BLaER1 treated with 17β-estradiol and CSF1 and Interleukin-3, amounts not matched to agents 10 nM and 100 nM (cell line): ENCODE measurements around the gene TLNRD1.
A peak's percentile ranks its signal among the peaks of the same experiment; 100 is the strongest.

Source experiments
- H3K27ac ChIP-seq, 11 experiments: shearing (Covaris generic); formaldehyde crosslinking; 2 replicates each; pipeline ENCODE4 v1.8.1; 2022
- H3K27me3 ChIP-seq, 11 experiments: shearing (Covaris generic); formaldehyde crosslinking; 2 replicates each; pipeline ENCODE4 v1.8.1; 2022
- H3K36me3 ChIP-seq, 11 experiments: shearing (Covaris generic); formaldehyde crosslinking; 2 replicates each; pipeline ENCODE4 v1.8.1; 2022
- H3K4me1 ChIP-seq, 10 experiments: shearing (Covaris generic); formaldehyde crosslinking; 2 replicates each; pipeline ENCODE4 v1.8.1; 2022
- H3K4me2 ChIP-seq, 11 experiments: shearing (Covaris generic); formaldehyde crosslinking; 2 replicates each; pipeline ENCODE4 v1.8.1; 2022
- H3K4me3 ChIP-seq, 10 experiments: shearing (Covaris generic); formaldehyde crosslinking; 2 replicates each; pipeline ENCODE4 v1.8.1; 2022
- H3K9ac ChIP-seq, 11 experiments: shearing (Covaris generic); formaldehyde crosslinking; 2 replicates each; pipeline ENCODE4 v1.8.1; 2022
- H3K9me3 ChIP-seq, 11 experiments: shearing (Covaris generic); formaldehyde crosslinking; replicated peaks in 1 of 11; 2 replicates each; pipeline ENCODE4 v1.8.1; 2022
- H4K20me1 ChIP-seq, 11 experiments: shearing (Covaris generic); formaldehyde crosslinking; 2 replicates each; pipeline ENCODE4 v1.8.1; 2022
- Cebpa-rat ChIP-seq, 11 experiments: shearing (Covaris generic); IDR thresholded peaks; 2 replicates each; pipeline ENCODE4 v1.8.1; 2022

The TLNRD1 gene

DNA sequence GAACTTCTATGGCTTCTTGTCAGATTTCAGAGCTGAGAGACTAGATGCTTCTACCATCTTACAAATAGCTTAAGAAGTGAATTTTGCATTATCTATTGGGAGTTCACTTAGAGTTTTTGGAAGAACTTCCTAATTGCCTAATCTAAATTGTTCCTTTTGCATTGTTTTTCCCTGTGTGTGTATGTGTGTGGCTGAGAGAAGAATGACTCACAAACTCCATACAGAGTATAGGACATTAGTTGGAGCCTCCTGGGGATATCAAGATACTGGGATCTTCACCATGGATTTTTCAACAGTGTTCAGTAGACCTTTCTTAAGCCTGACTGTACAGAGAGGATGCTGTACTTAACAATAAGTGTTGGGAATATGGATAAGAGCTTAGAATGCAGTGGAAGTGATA, 10.9 kb downstream of the TLNRD1 start:
- no peaks in the 10 kb centered on the region for H3K27me3 ChIP-seq
- no peak overlapping the region for H3K27ac ChIP-seq
- H3K4me3 ChIP-seq = no peak overlapping the region
- peaks cover 9 to 77% (median 20%) of the 10 kb centered on the region in 10 experiments; a peak in 19 of 20 replicates for H3K4me1 ChIP-seq
- peaks cover 0 to 41% (median 5%) of the 10 kb centered on the region in 11 experiments; a peak in 9 of 22 replicates for H3K36me3 ChIP-seq
- H3K9ac ChIP-seq = no peak overlapping the region
- TF ChIP-seq Cebpa-rat (IDR thresholded peaks at IDR 0.05) = no peak
- peaks cover 14 to 74% (median 30%) of the 10 kb centered on the region in 11 experiments; a peak in 20 of 22 replicates for H4K20me1 ChIP-seq
- H3K4me2 ChIP-seq = no peak overlapping the region
- H3K9me3 ChIP-seq = no peaks in the 10 kb centered on the region

DNA sequence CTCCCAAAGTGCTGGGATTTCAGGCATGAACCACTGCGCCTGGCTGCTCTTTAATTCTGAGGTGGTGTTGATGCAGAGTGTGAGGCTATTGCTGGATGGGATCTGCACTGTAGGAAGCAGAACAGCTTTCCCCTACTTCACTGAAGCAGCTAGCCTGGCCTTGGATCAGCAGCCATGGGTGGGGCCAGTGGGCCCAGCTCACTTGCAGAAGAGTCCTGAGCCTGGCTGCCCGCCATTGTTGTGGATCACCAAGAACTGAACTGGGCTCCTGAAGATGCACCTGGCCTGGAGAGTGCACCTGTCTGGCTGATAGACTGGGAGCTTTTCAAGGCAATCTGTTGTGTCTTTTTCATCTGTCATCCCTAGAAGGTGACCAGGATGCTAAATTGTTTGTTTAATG, 11.9 kb downstream of the TLNRD1 start:
- H3K36me3 ChIP-seq = peaks cover 0 to 33% (median 5%) of the 10 kb centered on the region in 11 experiments; a peak in 9 of 22 replicates
- no peaks in the 10 kb centered on the region for H3K27me3 ChIP-seq
- no peaks in the 10 kb centered on the region for H3K9me3 ChIP-seq
- TF ChIP-seq Cebpa-rat (IDR thresholded peaks at IDR 0.05) = no peak
- H3K4me2 ChIP-seq = no peak overlapping the region; a peak in 1 of 22 replicates
- H3K4me3 ChIP-seq = no peak overlapping the region
- H4K20me1 ChIP-seq = peaks cover 9 to 64% (median 20%) of the 10 kb centered on the region in 11 experiments; a peak in 20 of 22 replicates
- no peak overlapping the region for H3K9ac ChIP-seq
- peaks cover 6 to 68% (median 18%) of the 10 kb centered on the region in 10 experiments; a peak in 19 of 20 replicates for H3K4me1 ChIP-seq
- no peak overlapping the region for H3K27ac ChIP-seq

DNA sequence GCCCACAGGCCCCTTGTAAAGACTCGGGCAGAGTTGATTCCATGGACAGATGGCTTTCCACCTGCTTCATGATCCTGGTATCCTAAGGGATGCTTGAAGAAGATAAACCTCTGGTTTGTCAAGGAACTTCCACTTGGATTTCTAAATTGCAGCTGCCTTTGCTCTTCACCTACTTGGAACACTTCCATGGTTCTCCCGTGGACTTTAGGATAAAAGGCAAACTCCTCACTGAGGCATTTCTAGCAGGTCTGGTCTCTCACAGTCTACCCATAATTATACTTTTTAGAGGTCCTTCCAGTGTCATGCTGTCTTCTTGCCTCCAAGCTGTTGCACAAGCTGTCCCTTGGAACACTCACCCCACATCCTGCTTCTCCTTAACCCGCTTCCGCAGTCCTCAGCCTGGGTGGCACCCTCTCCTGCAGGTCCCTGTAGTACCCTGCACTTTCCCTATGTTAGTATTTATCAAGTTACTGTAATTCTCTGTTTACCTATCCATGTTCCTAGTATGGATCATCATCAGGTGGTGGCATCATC, 12.7 kb downstream of the TLNRD1 start:
- TF ChIP-seq Cebpa-rat (IDR thresholded peaks at IDR 0.05) = no peak
- no peak overlapping the region; a peak in 1 of 22 replicates for H3K4me2 ChIP-seq
- no peak overlapping the region for H3K9ac ChIP-seq
- peaks cover under 1 to 55% (median 11%) of the 10 kb centered on the region in 11 experiments; a peak in 14 of 22 replicates for H4K20me1 ChIP-seq
- no peaks in the 10 kb centered on the region for H3K27me3 ChIP-seq
- peaks cover 0 to 24% (median 5%) of the 10 kb centered on the region in 11 experiments; a peak in 9 of 22 replicates for H3K36me3 ChIP-seq
- H3K9me3 ChIP-seq = no peaks in the 10 kb centered on the region
- no peak overlapping the region for H3K27ac ChIP-seq
- no peak overlapping the region for H3K4me3 ChIP-seq
- H3K4me1 ChIP-seq = peaks cover 5 to 59% (median 18%) of the 10 kb centered on the region in 10 experiments; a peak in 18 of 20 replicates

DNA sequence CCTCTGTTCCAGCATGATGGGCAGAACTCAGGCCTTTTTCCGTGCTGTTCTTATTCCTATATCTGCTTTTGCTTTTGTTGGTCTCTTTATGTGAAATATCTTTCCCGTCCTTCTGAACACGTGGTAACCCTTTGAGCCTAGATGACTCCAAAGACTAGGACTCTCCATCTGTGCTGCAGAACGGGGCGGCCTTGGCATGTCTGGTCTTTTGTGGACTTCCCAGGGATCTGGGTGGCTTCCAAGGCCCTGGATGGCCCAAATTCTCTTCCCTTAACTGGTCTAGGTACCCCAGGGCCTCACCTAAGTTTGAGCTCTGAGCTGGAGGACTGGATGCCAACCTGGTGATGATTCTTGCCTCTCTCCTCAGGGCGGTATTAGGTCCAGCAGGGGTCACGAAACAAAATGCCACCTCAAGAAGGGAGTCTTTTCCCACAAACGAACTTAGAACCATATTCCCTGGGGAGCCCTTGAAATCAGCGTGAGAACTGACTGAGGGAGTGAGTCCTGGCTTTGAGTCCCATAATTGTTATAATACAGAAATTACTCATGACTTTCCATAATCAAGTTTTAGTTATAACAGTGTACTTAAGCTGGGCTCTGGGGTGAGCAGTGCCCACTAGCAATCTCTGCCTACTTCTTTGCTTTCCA, 13.8 kb downstream of the TLNRD1 start:
- Histone ChIP-seq H3K4me1 (peaks cover 5 to 48% (median 11%) of the 10 kb centered on the region in 10 experiments; a peak in 17 of 20 replicates), H3K27me3 (no peaks in the 10 kb centered on the region), H3K4me3 (no peak overlapping the region), H3K36me3 (peaks cover 0 to 16% (median 5%) of the 10 kb centered on the region in 11 experiments; a peak in 8 of 22 replicates), H3K9me3 (no peaks in the 10 kb centered on the region), H3K4me2 (peak overlapping the region in 8 of 11 experiments; percentile 0 to 51 (median 37); a peak in 13 of 22 replicates), H4K20me1 (peaks cover 0 to 44% (median 5%) of the 10 kb centered on the region in 11 experiments; a peak in 8 of 22 replicates), H3K9ac (no peak overlapping the region), H3K27ac (no peak overlapping the region)
- no peak for TF ChIP-seq Cebpa-rat (IDR thresholded peaks at IDR 0.05)

DNA sequence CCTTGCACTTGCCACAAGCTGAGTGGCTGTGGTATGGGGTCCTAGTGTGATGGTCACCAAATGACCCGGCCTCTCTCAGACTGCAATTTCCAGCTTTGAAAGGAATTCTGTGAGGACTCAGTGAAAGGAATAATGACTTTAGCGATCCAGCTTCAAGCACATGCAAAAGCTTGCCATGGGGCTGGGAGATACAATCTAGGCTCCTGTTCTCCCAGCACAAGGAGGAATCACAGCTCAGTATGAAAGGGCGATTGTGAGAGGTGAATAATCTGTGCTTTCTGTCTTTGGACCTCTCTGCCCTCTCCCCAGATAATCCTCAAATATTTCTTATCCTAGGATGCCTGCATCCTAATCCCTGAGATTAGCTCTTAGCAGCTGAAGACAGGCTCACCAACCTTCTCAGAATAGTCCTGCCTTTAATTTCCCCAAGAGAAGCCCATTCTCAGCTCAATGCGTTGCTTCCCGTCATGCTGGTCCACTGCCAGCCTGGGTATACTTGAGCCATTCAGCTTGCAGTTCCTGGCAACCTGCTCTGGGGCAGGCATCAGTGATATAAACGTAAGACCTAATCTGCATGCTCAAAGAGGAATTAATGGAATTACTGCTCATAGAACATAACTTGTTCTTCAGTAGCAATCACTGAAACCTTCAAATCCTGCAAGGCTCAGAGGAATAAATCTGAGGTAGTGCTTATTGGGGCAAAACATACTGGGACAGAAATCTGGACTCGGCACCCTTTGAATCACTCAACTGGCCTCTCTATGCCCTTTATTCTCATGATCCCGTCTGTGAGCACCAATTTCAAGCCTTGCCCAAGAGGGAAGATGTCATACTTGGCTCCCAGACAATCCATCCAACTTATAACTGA, 15.1 kb downstream of the TLNRD1 start:
- no peak overlapping the region for H3K9ac ChIP-seq
- peaks cover 0 to 12% (median 0%) of the 10 kb centered on the region in 11 experiments; a peak in 4 of 22 replicates for H3K36me3 ChIP-seq
- peaks cover 8 to 51% (median 10%) of the 10 kb centered on the region in 10 experiments; a peak in 19 of 20 replicates for H3K4me1 ChIP-seq
- no peak overlapping the region for H3K27ac ChIP-seq
- no peak for TF ChIP-seq Cebpa-rat (IDR thresholded peaks at IDR 0.05)
- peak overlapping the region in 2 of 11 experiments; percentile 0 to 1; a peak in 1 of 22 replicates for H3K4me2 ChIP-seq
- no peaks in the 10 kb centered on the region for H3K9me3 ChIP-seq
- H4K20me1 ChIP-seq = peaks cover 0 to 36% (median 0%) of the 10 kb centered on the region in 11 experiments; a peak in 6 of 22 replicates
- no peak overlapping the region for H3K4me3 ChIP-seq
- H3K27me3 ChIP-seq = no peaks in the 10 kb centered on the region

DNA sequence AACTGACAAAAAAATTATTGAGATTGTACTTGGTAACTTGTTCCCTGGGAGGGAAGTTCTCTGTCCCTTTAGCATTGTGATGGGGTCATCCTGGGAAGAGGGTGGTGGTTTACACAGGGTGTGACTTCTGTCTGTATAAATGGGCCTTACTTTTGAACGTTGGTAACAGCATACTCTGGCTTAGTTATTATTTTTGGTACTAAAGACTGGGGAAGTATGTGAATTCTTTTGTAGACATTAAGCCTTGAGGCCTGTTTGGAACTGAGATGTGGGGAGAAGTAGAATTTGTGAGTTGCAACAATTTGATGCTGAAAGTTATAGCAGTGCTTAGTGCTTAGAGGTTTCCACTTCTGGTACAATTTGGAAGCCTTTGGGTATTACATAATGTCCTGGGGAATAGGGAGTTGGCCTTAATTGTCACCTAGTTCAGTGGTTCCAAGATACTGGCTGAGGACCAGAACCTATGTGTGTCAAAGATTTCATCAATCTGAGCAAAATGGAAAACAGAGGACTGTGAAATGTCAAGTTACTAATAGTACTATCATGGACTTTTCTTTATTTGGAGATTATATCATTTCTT, 15.9 kb downstream of the TLNRD1 start:
- peaks cover 0 to 30% (median 0%) of the 10 kb centered on the region in 11 experiments; a peak in 5 of 22 replicates for H4K20me1 ChIP-seq
- H3K4me1 ChIP-seq = peaks cover 8 to 51% (median 10%) of the 10 kb centered on the region in 10 experiments; a peak in 19 of 20 replicates
- H3K27me3 ChIP-seq = no peaks in the 10 kb centered on the region
- H3K9me3 ChIP-seq = no peaks in the 10 kb centered on the region
- no peak for TF ChIP-seq Cebpa-rat (IDR thresholded peaks at IDR 0.05)
- no peak overlapping the region for H3K9ac ChIP-seq
- H3K36me3 ChIP-seq = peaks cover 0 to 12% (median 0%) of the 10 kb centered on the region in 11 experiments; a peak in 4 of 22 replicates
- peak overlapping the region in 2 of 11 experiments; percentile 0 to 1; a peak in 1 of 22 replicates for H3K4me2 ChIP-seq
- H3K4me3 ChIP-seq = no peak overlapping the region
- no peak overlapping the region for H3K27ac ChIP-seq

DNA sequence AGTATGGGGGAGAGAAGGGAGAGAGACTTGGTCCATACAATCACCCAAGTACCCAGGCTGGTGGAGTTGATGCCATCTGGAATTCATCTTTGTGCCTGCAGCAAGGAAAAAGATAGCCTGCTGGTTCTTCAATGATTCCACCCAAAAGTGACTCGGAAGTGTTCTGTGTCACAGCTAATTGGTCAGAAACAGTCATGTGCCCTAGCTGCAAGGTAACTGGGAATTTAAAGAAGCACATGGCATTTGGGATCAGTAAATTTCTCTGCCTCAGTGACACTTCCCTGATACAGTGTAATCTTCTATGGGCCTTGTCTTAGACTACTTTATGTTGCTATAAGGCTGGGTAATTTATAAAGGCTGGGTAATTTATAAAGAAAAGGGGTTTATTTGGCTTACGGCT, 17.5 kb downstream of the TLNRD1 start:
- peaks cover 9 to 58% (median 17%) of the 10 kb centered on the region in 10 experiments for H3K4me1 ChIP-seq
- H4K20me1 ChIP-seq = peaks cover 0 to 14% (median 0%) of the 10 kb centered on the region in 11 experiments; a peak in 3 of 22 replicates
- H3K4me3 ChIP-seq = no peak overlapping the region
- H3K36me3 ChIP-seq = 0 out of 22 replicates have a peak, but pooled peaks cover 0 to 3% (median 0%) of the 10 kb centered on the region in 11 experiments
- no peak overlapping the region for H3K4me2 ChIP-seq
- no peaks in the 10 kb centered on the region for H3K9me3 ChIP-seq
- no peaks in the 10 kb centered on the region for H3K27me3 ChIP-seq
- no peak overlapping the region for H3K27ac ChIP-seq
- TF ChIP-seq Cebpa-rat (IDR thresholded peaks at IDR 0.05) = no peak
- H3K9ac ChIP-seq = no peak overlapping the region

DNA sequence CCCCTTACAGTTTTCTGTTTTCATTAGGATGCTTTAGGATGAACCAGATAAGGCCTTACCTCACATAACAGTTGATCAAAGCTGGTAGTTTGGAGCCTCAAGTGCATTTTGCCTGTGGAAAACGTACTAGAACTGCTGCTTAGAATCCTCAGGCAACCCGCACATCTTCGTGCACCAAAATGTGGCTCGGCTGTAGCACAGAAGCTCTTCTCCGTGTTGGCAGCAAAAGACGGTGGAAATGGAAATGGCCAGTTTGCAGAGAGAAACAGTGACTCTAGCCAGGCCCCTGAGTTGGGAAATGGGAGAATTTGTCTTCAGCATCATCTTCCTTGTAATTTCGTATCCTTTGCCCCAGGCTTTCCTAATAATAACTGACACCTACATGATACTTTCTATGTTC, 20.6 kb downstream of the TLNRD1 start:
- peaks cover 0 to 65% (median 27%) of the 10 kb centered on the region in 10 experiments; a peak in 17 of 20 replicates for H3K4me1 ChIP-seq
- H3K27me3 ChIP-seq = no peaks in the 10 kb centered on the region
- no peak overlapping the region for H3K4me3 ChIP-seq
- no peak overlapping the region for H3K9ac ChIP-seq
- H3K27ac ChIP-seq = no peak overlapping the region
- no peaks in the 10 kb centered on the region for H3K36me3 ChIP-seq
- H4K20me1 ChIP-seq = no peaks in the 10 kb centered on the region
- TF ChIP-seq Cebpa-rat (IDR thresholded peaks at IDR 0.05) = no peak
- peak overlapping the region in 3 of 11 experiments; percentile 47 to 87 (median 87); a peak in 6 of 22 replicates for H3K4me2 ChIP-seq
- no peaks in the 10 kb centered on the region for H3K9me3 ChIP-seq
